ENCODE measurements around the gene CALM3.

CALM3 gene

DNA sequence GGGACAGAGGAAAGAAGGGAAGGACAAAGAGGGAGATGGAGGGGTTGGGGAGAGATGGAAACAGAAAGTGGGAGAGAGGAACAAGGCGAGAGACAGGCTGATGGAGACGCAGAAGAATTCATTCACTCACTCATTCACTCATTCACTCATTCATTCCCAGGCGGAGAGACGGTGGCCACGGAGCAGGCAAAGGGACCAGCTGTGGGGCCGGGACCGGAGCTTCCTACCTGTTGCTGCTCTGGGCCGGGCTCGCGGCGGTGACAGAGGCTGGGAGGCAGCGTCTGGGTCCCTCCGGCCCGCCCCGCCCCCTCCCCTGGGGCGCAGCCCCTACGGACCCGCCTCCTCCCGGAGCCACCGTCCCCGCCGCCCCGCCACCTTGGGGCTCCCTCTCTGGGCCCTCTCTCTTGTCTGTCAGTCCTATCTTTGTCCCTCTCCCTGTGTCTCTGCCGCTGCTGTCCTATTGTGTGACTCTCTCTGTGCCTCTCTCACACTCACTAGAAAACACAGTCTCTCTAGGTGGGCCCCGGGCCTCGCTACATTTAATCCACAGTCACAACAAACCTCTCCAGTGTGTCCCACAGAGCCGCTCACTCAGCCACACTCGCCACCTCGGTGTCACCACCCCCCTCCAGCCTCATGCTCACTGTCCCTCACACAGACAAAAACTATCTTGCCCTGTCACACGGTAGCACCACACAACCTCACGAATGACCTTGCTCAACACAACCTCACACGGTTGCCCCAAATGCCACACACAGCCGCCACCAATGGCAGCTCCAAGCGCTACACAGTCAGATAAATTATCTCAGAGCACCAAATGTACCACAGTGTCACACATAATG is 35.0 kb downstream of the CALM3 start, which contains the start of gene GNG8:
Gene GNG8, minus strand, starts transcription at position 283 of the 842 bp plus-strand sequence. CDS start 1,520 bp downstream, outside the sequence.
- H3K4me3 ChIP-seq (ENCODE audit: low read length), result no peak within 1 kb of the TSS

DNA sequence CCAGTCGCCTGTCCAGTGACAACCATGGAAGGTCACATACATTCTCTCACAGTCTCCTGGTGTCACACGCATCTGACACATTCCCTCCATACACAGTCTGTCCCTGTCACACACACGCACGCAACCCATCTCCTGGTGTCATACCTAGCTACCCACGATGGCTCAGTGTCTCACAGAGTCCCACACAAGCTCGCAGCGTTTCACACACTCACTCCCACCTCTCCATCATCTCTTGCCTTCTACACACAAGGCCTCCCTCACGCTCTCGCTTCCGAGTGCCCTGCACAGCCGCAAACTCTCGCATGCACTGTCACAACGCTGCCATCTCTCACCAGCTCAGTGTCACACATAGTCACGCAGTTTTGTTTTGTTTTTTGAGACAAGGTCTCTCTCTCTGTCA is 36.1 kb downstream of the CALM3 start:
- no peak for DNase-seq (ENCODE audit: low read depth)
- TF ChIP-seq CTCF (IDR thresholded peaks at IDR 0.05; ENCODE audit: insufficient read depth, low read depth, low read length, missing control alignments), result no peak

More for the DNA sequence above, 35.0 kb downstream of the CALM3 start, which contains the start of gene GNG8:
- no peak for DNase-seq (ENCODE audit: low read depth)
- TF ChIP-seq CTCF (IDR thresholded peaks at IDR 0.05; ENCODE audit: insufficient read depth, low read depth, low read length, missing control alignments), result no peak

GRCh38 chr19:46639358-46640182 is 38.4 kb downstream of the CALM3 start:
- H3K4me3 ChIP-seq (ENCODE audit: low read length), result peak overlapping the region; percentile 26
- DNase-seq (ENCODE audit: low read depth), result no peak
- no peak for TF ChIP-seq CTCF (IDR thresholded peaks at IDR 0.05; ENCODE audit: insufficient read depth, low read depth, low read length, missing control alignments)

More for the DNA sequence above, 36.1 kb downstream of the CALM3 start:
- no peak overlapping the region for H3K4me3 ChIP-seq (ENCODE audit: low read length)

DNA sequence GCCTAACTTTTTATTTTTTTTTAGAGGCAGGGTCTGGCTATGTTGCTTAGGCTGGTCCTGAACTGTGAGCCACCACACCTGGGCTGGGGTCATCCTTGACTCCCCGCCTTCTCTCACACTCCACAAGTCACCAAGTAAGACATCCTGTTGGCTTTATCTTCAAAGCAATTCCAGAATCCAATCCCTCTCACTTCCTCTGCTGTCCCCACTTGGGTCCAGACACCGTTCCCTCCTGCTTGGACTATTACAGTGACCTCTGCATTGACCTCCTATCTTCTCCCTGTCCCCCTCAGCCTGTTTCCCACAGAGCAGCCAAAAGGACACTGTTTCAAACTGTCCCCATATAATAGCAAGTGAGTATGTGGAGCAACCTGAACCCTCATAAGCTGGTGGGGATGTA is 39.5 kb downstream of the CALM3 start:
- no peak overlapping the region for H3K4me3 ChIP-seq (ENCODE audit: low read length)
- TF ChIP-seq CTCF (IDR thresholded peaks at IDR 0.05; ENCODE audit: insufficient read depth, low read depth, low read length, missing control alignments), result no peak
- DNase-seq (ENCODE audit: low read depth), result no peak

DNA sequence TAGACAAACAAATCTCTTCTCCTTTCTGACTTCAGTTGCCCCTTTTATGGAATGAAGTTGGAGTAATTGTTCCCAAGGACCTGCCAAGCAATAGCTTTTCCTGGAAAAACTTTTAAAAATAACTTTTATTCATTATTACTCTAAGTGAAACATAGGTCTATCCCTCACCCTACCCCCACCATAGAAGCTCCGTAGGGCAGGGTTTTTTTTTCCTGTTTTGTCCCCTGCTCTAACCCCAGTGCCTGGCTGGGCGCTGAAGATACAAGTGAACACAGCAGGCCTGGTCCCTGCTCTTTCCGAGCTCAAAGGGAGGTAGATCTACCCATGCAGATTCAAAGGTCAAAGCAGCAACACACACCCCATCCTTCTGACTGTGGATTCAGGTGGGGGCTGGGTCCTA is 43.6 kb downstream of the CALM3 start:
- DNase-seq (ENCODE audit: low read depth), result no peak
- no peak for TF ChIP-seq CTCF (IDR thresholded peaks at IDR 0.05; ENCODE audit: insufficient read depth, low read depth, low read length, missing control alignments)
- no peak overlapping the region for H3K4me3 ChIP-seq (ENCODE audit: low read length)

GRCh38 chr19:46646402-46646801 is 45.3 kb downstream of the CALM3 start:
- no peak for TF ChIP-seq CTCF (IDR thresholded peaks at IDR 0.05; ENCODE audit: insufficient read depth, low read depth, low read length, missing control alignments)
- no peak overlapping the region for H3K4me3 ChIP-seq (ENCODE audit: low read length)
- DNase-seq (ENCODE audit: low read depth), result no peak

All from epithelial cell of esophagus (primary cell).